Spleen (tissue), 11 donors: ENCODE measurements around the gene ANKRD52. TPM values are rescaled to one million over a fixed set of nuclear protein-coding genes. Genes with fewer than 3 reads are reported as not detected.

Experiments
- DNase-seq: peaks from one replicate; pipeline ENCODE4 v3.0.0-alpha.2; 2020
- H3K27ac ChIP-seq, 8 donors: fragments of 200-600 bp; sonication (generic) in 7 of 8; 1 replicate in 4 of 8; 2 replicates in 4 of 8; pipeline versions ENCODE4 v1.5.0 to v1.8.0; 2016 to 2021; ENCODE audit warnings: inconsistent platforms in 4 of 8, mild to moderate bottlenecking in 4 of 8, moderate library complexity in 1 of 8
- H3K27me3 ChIP-seq, 7 donors: fragments of 200-600 bp; sonication (generic) in 6 of 7; replicated peaks in 1 of 7; 1 replicate in 4 of 7; 2 replicates in 3 of 7; pipeline versions ENCODE4 v1.5.0 to v1.8.0; 2016 to 2021; ENCODE audit warnings: inconsistent platforms in 3 of 7, mild to moderate bottlenecking in 1 of 7
- H3K36me3 ChIP-seq, 6 donors: fragments of 200-600 bp; sonication (generic) in 5 of 6; 1 replicate in 4 of 6; 2 replicates in 2 of 6; pipeline versions ENCODE4 v1.5.0 to v1.8.0; 2016 to 2021; ENCODE audit warnings: inconsistent platforms in 2 of 6
- H3K4me1 ChIP-seq, 6 donors: fragments of 200-600 bp; sonication (generic) in 5 of 6; 1 replicate in 3 of 6; 2 replicates in 3 of 6; pipeline versions ENCODE4 v1.5.0 to v1.8.0; 2016 to 2021; ENCODE audit warnings: inconsistent platforms in 3 of 6
- H3K4me3 ChIP-seq, 8 donors: fragments of 200-600 bp; sonication (generic) in 7 of 8; 1 replicate in 4 of 8; 2 replicates in 4 of 8; pipeline versions ENCODE4 v1.5.0 to v1.8.0; 2016 to 2021; ENCODE audit warnings: inconsistent platforms in 4 of 8, mild to moderate bottlenecking in 4 of 8, moderate library complexity in 2 of 8
- H3K9me3 ChIP-seq, 8 donors: fragments of 200-600 bp; sonication (generic) in 7 of 8; 1 replicate in 4 of 8; 2 replicates in 4 of 8; pipeline versions ENCODE4 v1.5.0 to v1.8.0; 2016 to 2021; ENCODE audit warnings: inconsistent platforms in 4 of 8
- CTCF ChIP-seq, 11 experiments: fragments of 200-600 bp in 7 of 11; fragments of 450-650 bp in 4 of 11; sonication (generic) in 4 of 11; IDR thresholded peaks in 8 of 11; conservative IDR thresholded peaks in 3 of 11; 1 replicate in 7 of 11; 2 replicates in 4 of 11; pipeline versions ENCODE4 v1.4.0 to v1.8.0; 2016 to 2021; ENCODE audit warnings: antibody characterized with exemption in 11 of 11, inconsistent platforms in 4 of 11, mild to moderate bottlenecking in 1 of 11
- POLR2A ChIP-seq, 3 donors: fragments of 450-650 bp; IDR thresholded peaks; one replicate each; pipeline ENCODE4 v1.5.1; 2017; ENCODE audit warnings: antibody characterized with exemption in 3 of 3, mild to moderate bottlenecking in 1 of 3
- POLR2AphosphoS5 ChIP-seq, 3 donors: sonication (generic); formaldehyde crosslinking; IDR thresholded peaks; one replicate each; pipeline ENCODE4 v1.5.1; 2017; ENCODE audit warnings: antibody characterized with exemption in 3 of 3
- WGBS, 5 donors: extraction: QIAGEN DNeasy Blood & Tissue Kit in 3 of 5; methylation state at CpG; one replicate each; pipeline versions ENCODE4 v1.1.5 to v1.1.7; 2013 to 2018; 5-methylcytosine and 5-hydroxymethylcytosine counted together
- intact Hi-C: fragments of 100-400 bp; cut with DNase I; formaldehyde crosslinking; loops from one replicate; pipeline ENCODE4 v1.15.0; 2023; ENCODE audit warnings: low total_unique reads
- polyA plus RNA-seq, 3 donors: library from polyadenylated mRNA; stranded (reverse); fragments of 200-250 nt; gene quantifications; one replicate each; pipeline ENCODE4 v1.2.1, GENCODE V29; 2013
- total RNA-seq, 7 donors: library from RNA; depleted of rRNA in 3 of 7; stranded (reverse); fragments of >200 nt in 3 of 7; fragmentation: NEBNext Ultra II Directional in 4 of 7; extraction: Animal tissue kit (Norgen Biotek cat#: 25700) in 4 of 7; gene quantifications; one replicate each; pipeline versions ENCODE4 v1.1.0 to v1.2.1, GENCODE V29; 2016 to 2021
- donor health status: healthy with polysubstance abuse.
- donor health status: DM: no; HTN: no; CAD: no; lungs with moderate emphysema.
- donor health status: DM: no; HTN: no; CAD: no.
- donor health status: Bipolar disorder and iron deficiency.
- donor health status: healthy.
- donor health status: DM: no; HTN: no; CAD: no.
- donor health status: DM: yes; HTN: yes; CAD: no.

The ANKRD52 gene
- total and polyA plus RNA-seq, 10 donors: 2.2 to 35.2 (median 25.5) TPM

GRCh38 chr12:56229082-56229481, 29.1 kb downstream of the ANKRD52 start:
- Histone ChIP-seq H3K27me3 (no peaks in the 10 kb centered on the region), H3K4me1 (peaks cover 6 to 17% (median 12%) of the 10 kb centered on the region in 6 donors), H3K9me3 (no peaks in the 10 kb centered on the region), H3K27ac (no peak overlapping the region), H3K4me3 (no peak overlapping the region), H3K36me3 (peaks cover 0 to 38% (median 7%) of the 10 kb centered on the region in 6 donors)
- DNase-seq: no peak
- intact Hi-C loops: no loop called here
- WGBS, 5 donors: 84 to 91% (median 87%) methylated on average over 4 to 7 of the region's 7 CpGs
- TF ChIP-seq POLR2A (IDR thresholded peaks at IDR 0.05): no peak

GRCh38 chr12:56224954-56225353, 33.2 kb downstream of the ANKRD52 start:
- Histone ChIP-seq H3K4me1 (peaks cover 33 to 51% (median 45%) of the 10 kb centered on the region in 6 donors), H3K9me3 (no peaks in the 10 kb centered on the region), H3K4me3 (peak overlapping the region in 7 of 8 donors; percentile 37 to 72 (median 61)), H3K27me3 (no peaks in the 10 kb centered on the region), H3K36me3 (peaks cover 0 to 38% (median 7%) of the 10 kb centered on the region in 6 donors), H3K27ac (peak overlapping the region in 7 of 8 donors; percentile 75 to 97 (median 95))
- TF ChIP-seq POLR2AphosphoS5 (IDR thresholded peaks at IDR 0.05) (no peak), POLR2A (IDR thresholded peaks at IDR 0.05) (no peak), CTCF (IDR thresholded peaks at IDR 0.05 in 8 of 11, conservative IDR thresholded peaks at IDR 0.05 in 3 of 11) (no peak)
- WGBS, 5 donors: 70 to 82% (median 76%) methylated on average over 11 of the region's 11 CpGs
- DNase-seq: no peak
- intact Hi-C loops: no loop called here

GRCh38 chr12:56224102-56224701, 34.0 kb downstream of the ANKRD52 start, which contains the start of gene NABP2:
NABP2 (plus strand) TSS chr12:56224342; CDS start chr12:56224857, 515 bp downstream.
- intact Hi-C loops: no loop called here
- H3K4me3 ChIP-seq: peak within 1 kb of the TSS; percentile 35 to 86 (median 60)
- no peaks in the 10 kb centered on the region for H3K9me3 ChIP-seq
- 0 to 1% (median 1%) methylated on average over 14 to 41 of the region's 41 CpGs for WGBS, 5 donors
- TF ChIP-seq POLR2AphosphoS5 (IDR thresholded peaks at IDR 0.05) (peak; percentile 87 to 93 (median 93)), POLR2A (IDR thresholded peaks at IDR 0.05) (no peak), CTCF (IDR thresholded peaks at IDR 0.05 in 8 of 11, conservative IDR thresholded peaks at IDR 0.05 in 3 of 11) (peak; percentile 88 to 98 (median 96))
- H3K27ac ChIP-seq: peak within 1 kb of the TSS; percentile 58 to 97 (median 94)
- H3K27me3 ChIP-seq: no peaks in the 10 kb centered on the region
- peak; percentile 98 for DNase-seq
- peaks cover 37 to 59% (median 51%) of the 10 kb centered on the region in 6 donors for H3K4me1 ChIP-seq
- peaks cover 0 to 35% (median 7%) of the 10 kb centered on the region in 6 donors for H3K36me3 ChIP-seq

- H3K9me3 ChIP-seq: no peaks in the 10 kb centered on the region
- H3K4me3 ChIP-seq: peak overlapping the region; percentile 35 to 72 (median 60)
- intact Hi-C loops: no loop called here
- H3K27ac ChIP-seq: peak overlapping the region; percentile 53 to 97 (median 94)
- H3K27me3 ChIP-seq: no peaks in the 10 kb centered on the region
- WGBS, 5 donors: 20 to 35% (median 26%) methylated on average over 15 of the region's 15 CpGs
- DNase-seq: no peak
- TF ChIP-seq POLR2A (IDR thresholded peaks at IDR 0.05) (no peak), POLR2AphosphoS5 (IDR thresholded peaks at IDR 0.05) (no peak), CTCF (IDR thresholded peaks at IDR 0.05 in 8 of 11, conservative IDR thresholded peaks at IDR 0.05 in 3 of 11) (no peak)
- H3K36me3 ChIP-seq: peaks cover 0 to 32% (median 4%) of the 10 kb centered on the region in 6 donors
- H3K4me1 ChIP-seq: peaks cover 37 to 64% (median 54%) of the 10 kb centered on the region in 6 donors
Measured at GRCh38 chr12:56223571-56224101, 34.5 kb downstream of the ANKRD52 start.
